Right lobe of liver (tissue), 6 donors: ENCODE data around the gene PGAP2. TPM values are rescaled to one million over a fixed set of nuclear protein-coding genes. Genes with fewer than 3 reads are reported as not detected.
A peak's percentile ranks its signal among the peaks of the same experiment; 100 is the strongest.

ENCODE experiments used
- ATAC-seq, 4 donors: fragments of 200-7000 bp; cut with Tn5 transposase; one replicate each; pipeline ENCODE4 v1.9.1; 2020; ENCODE audit warnings: mild to moderate bottlenecking in 4 of 4, moderate library complexity in 4 of 4
- DNase-seq, 3 donors: peaks; one replicate each; pipeline ENCODE4 v3.0.0-alpha.2; 2020
- H3K27ac ChIP-seq, 3 donors: fragments of 200-600 bp; one replicate each; pipeline ENCODE4 v1.8.0; 2022
- H3K27me3 ChIP-seq, 2 donors: fragments of 200-600 bp; one replicate each; pipeline ENCODE4 v1.8.0; 2022
- H3K36me3 ChIP-seq, 4 donors: fragments of 200-600 bp; sonication (generic) in 1 of 4; one replicate each; pipeline versions ENCODE4 v1.5.1 to v1.8.0; 2017 to 2022; ENCODE audit warnings: control low read depth in 1 of 4
- H3K4me1 ChIP-seq, 4 donors: fragments of 200-600 bp; sonication (generic) in 1 of 4; one replicate each; pipeline versions ENCODE4 v1.5.1 to v1.8.0; 2017 to 2022; ENCODE audit warnings: control low read depth in 1 of 4
- H3K4me3 ChIP-seq, 3 donors: fragments of 200-600 bp; one replicate each; pipeline ENCODE4 v1.8.0; 2022
- H3K9me3 ChIP-seq, 4 donors: fragments of 200-600 bp; sonication (generic) in 1 of 4; one replicate each; pipeline versions ENCODE4 v1.5.1 to v1.8.0; 2017 to 2022; ENCODE audit warnings: control low read depth in 1 of 4
- CTCF ChIP-seq, 4 donors: fragments of 200-600 bp in 3 of 4; fragments of 450-650 bp in 1 of 4; IDR thresholded peaks; one replicate each; pipeline versions ENCODE4 v1.5.1 to v1.8.0; 2016 to 2022; ENCODE audit warnings: antibody characterized with exemption in 4 of 4, mild to moderate bottlenecking in 2 of 4
- POLR2A ChIP-seq: fragments of 450-650 bp; IDR thresholded peaks from one replicate; pipeline ENCODE4 v1.6.1; 2017; ENCODE audit warnings: antibody characterized with exemption, mild to moderate bottlenecking
- WGBS: methylation state at CpG from one replicate; pipeline ENCODE4 v1.1.6; 2018; ENCODE audit warnings: low coverage, low lambda C conversion rate; ENCODE audit not compliant: insufficient coverage; ENCODE audit errors: missing lambda C conversion rate; 5-methylcytosine and 5-hydroxymethylcytosine counted together
- intact Hi-C, 2 donors: fragments of 100-400 bp; cut with DNase I; formaldehyde crosslinking; loops; one replicate each; pipeline versions ENCODE4 v1.11.2 to v1.14.1; 2022
- total RNA-seq, 6 experiments: library from RNA; depleted of rRNA in 2 of 6; stranded (reverse); fragments of >200 nt in 2 of 6; fragmentation: NEBNext Ultra II Directional in 3 of 6; extraction: Animal tissue kit (Norgen Biotek cat#: 25700) in 3 of 6; gene quantifications; one replicate each; pipeline versions ENCODE4 v1.1.0 to v1.2.4, GENCODE V29; 2016 to 2023
- donor health status: DM: no; HTN: yes; CAD: no.
- donor health status: DM: no; HTN: no; CAD: no.
- donor health status: DM: no; HTN: no; CAD: no.
- donor health status: DM: no; HTN: yes; CAD: no.
- donor health status: DM: no; HTN: yes; CAD: no.

Gene PGAP2
- total RNA-seq, 6 experiments from 2014 or later = 14.8 to 26.8 (median 17.9) TPM

- no peak overlapping the region for H3K27ac ChIP-seq
- H3K27me3 ChIP-seq = no peaks in the 10 kb centered on the region
- DNase-seq (no peak), ATAC-seq (no peak)
- H3K9me3 ChIP-seq = no peaks in the 10 kb centered on the region
- H3K4me3 ChIP-seq = no peak overlapping the region
- WGBS = 84% methylated on average over 2 of the region's 2 CpGs
- peaks cover 0 to 5% (median 2%) of the 10 kb centered on the region in 4 donors for H3K36me3 ChIP-seq
- TF ChIP-seq POLR2A (no peak), CTCF (IDR thresholded peaks at IDR 0.05) (no peak)
- intact Hi-C loops = no loop called here
- peaks cover 0 to 11% (median 0%) of the 10 kb centered on the region in 4 donors for H3K4me1 ChIP-seq
These were observed 24.5 kb downstream of the PGAP2 start for GRCh38 chr11:3832816-3833215.

- H3K27me3 ChIP-seq = no peaks in the 10 kb centered on the region
- H3K4me1 ChIP-seq = peaks cover 0 to 11% (median 0%) of the 10 kb centered on the region in 4 donors
- ATAC-seq (no peak), DNase-seq (no peak)
- H3K27ac ChIP-seq = no peak overlapping the region
- intact Hi-C loops = no loop called here
- H3K4me3 ChIP-seq = no peak overlapping the region
- 87% methylated on average over 2 of the region's 2 CpGs for WGBS
- peaks cover 0 to 3% (median 1%) of the 10 kb centered on the region in 4 donors for H3K36me3 ChIP-seq
- TF ChIP-seq CTCF (IDR thresholded peaks at IDR 0.05) (no peak), POLR2A (no peak)
- H3K9me3 ChIP-seq = no peaks in the 10 kb centered on the region
These were observed 25.1 kb downstream of the PGAP2 start for GRCh38 chr11:3833449-3833848.

GRCh38 chr11:3834349-3834663 is 25.9 kb downstream of the PGAP2 start:
- TF ChIP-seq POLR2A = no peak
- no peak for TF ChIP-seq CTCF (IDR thresholded peaks at IDR 0.05)
- Histone ChIP-seq H3K36me3 (peaks cover 0 to 3% (median 1%) of the 10 kb centered on the region in 4 donors), H3K27me3 (no peaks in the 10 kb centered on the region), H3K27ac (peak overlapping the region in 1 of 3 donors; percentile 27), H3K4me1 (peaks cover 0 to 11% (median 0%) of the 10 kb centered on the region in 4 donors), H3K4me3 (no peak overlapping the region), H3K9me3 (no peaks in the 10 kb centered on the region)
- intact Hi-C loops = no loop called here
- DNase-seq = no peak
- 57% methylated on average over 4 of the region's 4 CpGs for WGBS
- ATAC-seq = no peak

- no peak overlapping the region for H3K4me3 ChIP-seq
- H3K36me3 ChIP-seq = peaks cover 0 to 3% (median 1%) of the 10 kb centered on the region in 4 donors
- no peaks in the 10 kb centered on the region for H3K27me3 ChIP-seq
- no peak for TF ChIP-seq POLR2A
- TF ChIP-seq CTCF (IDR thresholded peaks at IDR 0.05) = no peak
- H3K9me3 ChIP-seq = no peaks in the 10 kb centered on the region
- DNase-seq (peak; percentile 50 to 70 (median 68)), ATAC-seq (peak; percentile 23 to 39 (median 30))
- peak overlapping the region in 1 of 3 donors; percentile 27 for H3K27ac ChIP-seq
- peaks cover 0 to 12% (median 0%) of the 10 kb centered on the region in 4 donors for H3K4me1 ChIP-seq
- 53% methylated on average over 7 of the region's 7 CpGs for WGBS
- intact Hi-C loops = no loop called here
These were observed 26.5 kb downstream of the PGAP2 start for GRCh38 chr11:3834664-3835461.
